NCI-H446 (cell line): ENCODE data around the gene PKM.

ENCODE experiments used
- DNase-seq, 2 experiments: peaks; one replicate each; lab custom pipeline; 2025; lab: John Stamatoyannopoulos, UW

Gene PKM

GRCh38 chr15:72200395-72201237 lies 30.4 kb downstream of the PKM start:
- DNase-seq = no peak

- DNase-seq = peak in 1 of 2 experiments; percentile 56
Observed at GRCh38 chr15:72199721-72200212, 31.2 kb downstream of the PKM start.

DNA sequence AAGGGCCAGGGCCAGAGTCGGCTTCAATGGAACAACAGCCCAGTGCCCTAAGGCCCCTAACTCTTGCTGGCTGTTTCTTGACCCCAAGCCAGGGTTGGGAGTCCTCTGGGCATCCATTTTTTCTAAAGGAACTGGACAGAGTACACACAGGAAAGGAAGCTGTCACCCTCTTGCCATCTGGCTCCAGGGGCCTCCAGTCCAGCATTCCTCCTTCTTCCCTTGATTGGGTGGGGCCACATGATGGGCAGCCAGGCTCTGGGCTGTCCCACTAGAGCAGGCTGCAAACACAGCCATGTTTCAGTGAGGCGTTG lies 31.8 kb downstream of the PKM start:
- no peak for DNase-seq

DNA sequence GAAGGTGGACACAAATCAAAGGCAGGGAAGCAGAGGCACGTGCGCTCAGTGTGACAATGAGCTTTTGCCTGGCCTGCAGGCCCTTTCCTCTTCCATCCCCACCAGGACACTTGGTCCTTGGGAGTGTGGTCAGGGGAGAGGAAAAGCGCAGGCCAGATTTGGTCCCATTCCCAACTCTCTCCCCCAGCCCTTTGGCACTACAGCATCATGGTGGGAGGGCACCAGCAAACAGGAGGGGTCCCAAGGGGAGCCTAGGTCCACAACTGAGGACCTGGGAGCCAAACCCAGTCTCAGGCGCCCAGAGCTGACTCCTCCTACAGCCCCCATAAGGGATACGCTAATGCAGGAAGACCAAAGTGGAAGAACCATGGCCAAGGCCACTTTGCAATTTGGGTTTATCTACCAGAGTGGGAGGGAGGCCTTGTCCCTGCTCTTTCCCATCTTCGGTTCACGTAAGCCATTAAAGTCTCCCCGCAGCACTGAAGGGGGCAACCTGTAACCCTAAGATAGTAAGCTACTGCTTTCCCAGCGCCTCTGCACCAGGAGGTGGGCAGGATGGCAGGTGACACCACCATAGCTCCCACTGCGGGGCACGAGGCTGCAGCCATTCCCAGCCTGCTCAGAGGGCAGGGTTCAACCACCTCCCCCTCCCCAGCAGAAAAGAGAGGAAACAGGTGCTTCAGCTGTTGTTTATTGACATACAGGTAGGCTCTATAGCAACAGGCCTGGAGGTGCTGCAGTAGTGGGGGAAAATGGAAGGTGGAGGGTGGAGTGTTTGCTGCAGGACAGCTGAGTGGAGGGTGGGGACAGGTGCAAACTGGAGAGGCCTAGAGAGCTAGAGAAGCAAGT lies 32.4 kb downstream of the PKM start:
- DNase-seq = no peak

DNA sequence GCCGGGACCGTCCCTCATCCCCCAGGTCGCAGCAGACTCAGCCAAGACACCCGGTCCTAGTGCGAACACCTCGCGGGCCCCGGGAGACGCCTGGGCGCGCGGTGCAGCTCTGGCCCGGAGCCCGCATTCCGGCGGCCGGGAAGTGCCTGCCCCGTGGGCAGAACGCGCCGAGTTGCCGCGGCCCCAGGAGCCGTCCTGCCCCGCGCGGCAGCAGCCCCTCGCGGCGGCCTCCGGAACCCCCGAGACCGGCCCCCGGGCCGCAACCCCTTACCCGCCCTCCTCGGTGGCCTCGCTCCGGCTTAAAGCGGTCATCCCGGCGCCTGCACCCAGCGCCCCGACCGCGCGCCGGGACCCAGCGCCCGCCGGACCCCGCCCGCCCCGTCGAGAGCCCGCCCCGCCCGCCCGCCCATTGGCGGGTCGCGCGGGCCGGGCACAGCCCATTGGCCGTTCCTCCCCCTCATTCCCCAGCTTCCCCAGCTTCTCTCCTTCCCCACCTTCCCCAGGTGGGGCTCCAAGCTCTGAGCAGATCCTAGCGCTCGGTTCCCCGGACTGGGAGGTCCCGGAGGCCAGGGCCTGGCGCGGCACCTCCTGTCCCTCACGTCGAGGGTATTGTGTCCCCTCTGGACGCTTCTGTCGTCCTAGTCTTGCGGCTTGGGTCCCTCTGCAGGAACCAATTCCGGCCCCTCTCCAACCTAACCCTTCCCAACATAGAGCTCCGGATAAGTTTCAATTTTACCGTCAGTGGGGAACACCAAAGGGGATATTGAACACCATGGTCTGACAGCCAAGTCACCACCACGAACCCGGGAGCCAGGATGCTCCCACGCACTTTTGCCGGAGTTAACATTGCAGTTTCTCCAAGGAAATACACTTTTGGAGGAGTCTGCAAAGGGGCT lies 33.3 kb downstream of the PKM start, which contains the start of gene GRAMD2A:
TSS of gene GRAMD2A (minus strand) at position 328 of the 896 bp plus-strand sequence.
- no peak for DNase-seq

GRCh38 chr15:72197041-72197459 lies 33.9 kb downstream of the PKM start:
- no peak for DNase-seq

- no peak for DNase-seq
Observed at GRCh38 chr15:72196409-72197040, 34.5 kb downstream of the PKM start.

DNA sequence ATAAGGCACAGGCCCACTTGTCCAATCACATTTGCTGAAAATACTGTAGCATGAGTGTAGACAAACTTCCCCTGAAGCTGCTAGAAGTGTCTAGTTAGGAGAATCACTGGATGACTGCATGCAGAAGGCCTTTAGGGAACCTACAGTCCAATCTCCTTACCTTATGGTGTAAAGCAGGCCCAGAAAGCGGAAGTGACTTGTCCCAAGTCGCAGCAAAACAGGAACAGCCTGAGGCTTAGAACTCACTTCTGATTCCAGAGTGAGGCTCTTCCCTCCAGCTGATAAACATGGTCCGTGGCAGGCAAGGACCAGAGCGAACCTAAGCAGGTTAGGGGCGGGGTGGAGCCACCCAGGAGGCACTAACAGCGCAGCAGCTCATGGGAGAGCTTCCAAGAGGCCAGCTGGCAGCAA lies 35.9 kb downstream of the PKM start:
- no peak for DNase-seq

GRCh38 chr15:72193836-72194396 lies 37.1 kb downstream of the PKM start:
- no peak for DNase-seq

DNA sequence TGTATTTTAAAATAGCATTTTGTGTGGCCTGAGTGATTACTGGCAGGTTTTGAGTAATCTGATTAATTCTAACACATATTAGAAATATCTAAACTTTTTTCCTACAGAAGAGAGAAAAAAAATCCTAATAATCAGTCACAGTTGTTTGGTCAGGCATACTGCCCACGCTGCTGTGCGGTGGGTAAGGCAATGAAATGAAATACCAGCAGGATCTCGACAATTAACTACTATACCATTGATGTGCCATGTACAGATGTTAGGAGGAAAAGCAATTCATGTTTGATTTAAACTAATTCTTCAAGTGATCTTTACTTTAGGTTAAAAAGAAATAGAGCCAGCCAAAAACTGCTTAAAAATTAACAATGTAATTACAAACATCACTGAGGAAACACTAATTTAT lies 38.6 kb downstream of the PKM start:
- DNase-seq = no peak

- DNase-seq = no peak
Observed at GRCh38 chr15:72189250-72189902, 41.6 kb downstream of the PKM start.

- no peak for DNase-seq
Observed at GRCh38 chr15:72184165-72184811, 46.7 kb downstream of the PKM start.

DNA sequence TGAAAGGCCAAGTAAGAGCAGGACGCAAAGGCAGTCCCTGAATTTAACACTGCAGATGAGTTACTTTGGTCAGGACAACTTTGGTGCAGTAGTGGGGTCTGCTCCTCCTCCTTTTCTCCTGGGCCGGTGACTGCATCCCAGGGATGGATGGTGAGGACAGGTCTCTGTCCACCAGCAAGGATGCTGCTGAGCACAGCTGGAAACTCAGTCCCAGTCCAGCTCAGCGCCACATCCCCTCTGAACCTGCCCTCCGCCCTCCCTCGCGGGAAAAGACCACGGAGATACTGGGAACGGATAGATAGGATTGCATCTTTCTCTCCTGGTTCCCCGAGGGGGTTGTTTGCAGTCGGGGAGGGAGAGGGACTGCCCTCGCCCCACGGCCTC lies 47.2 kb downstream of the PKM start:
- DNase-seq = no peak

- DNase-seq = no peak
Observed at GRCh38 chr15:72182673-72183072, 48.3 kb downstream of the PKM start.

GRCh38 chr15:72182244-72182643 lies 48.7 kb downstream of the PKM start:
- DNase-seq = no peak

DNA sequence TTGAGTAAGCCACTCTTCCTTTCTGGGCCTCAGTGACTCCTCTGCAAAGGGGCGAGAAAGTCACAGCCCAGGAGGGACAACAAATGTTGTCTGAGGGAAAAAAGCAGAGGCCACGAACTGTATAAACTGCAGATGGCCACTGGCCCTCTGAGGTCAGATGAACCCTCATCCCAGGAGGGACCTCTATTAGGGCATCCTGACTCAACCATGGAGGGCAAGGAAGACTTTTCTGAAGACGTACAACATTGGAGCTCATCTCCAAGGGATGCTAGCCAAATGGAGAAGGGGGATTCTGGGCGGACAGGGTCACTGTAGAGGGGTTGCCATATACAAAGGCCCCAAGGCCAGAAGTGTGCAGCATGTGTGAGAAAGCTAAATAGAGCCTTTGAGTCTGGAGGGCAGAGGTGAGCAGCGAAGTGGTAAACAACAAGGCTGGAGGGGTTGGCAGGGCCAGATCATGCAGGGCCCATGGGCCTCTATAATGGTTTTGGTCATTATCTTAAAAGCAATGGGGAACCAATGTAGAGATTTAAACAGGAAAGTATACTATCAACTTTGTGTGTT lies 50.1 kb downstream of the PKM start:
- no peak for DNase-seq

GRCh38 chr15:72179950-72180581 lies 50.9 kb downstream of the PKM start:
- no peak for DNase-seq

GRCh38 chr15:72178976-72179585 lies 51.9 kb downstream of the PKM start:
- DNase-seq = no peak

- DNase-seq = no peak
Observed at GRCh38 chr15:72176743-72177142, 54.2 kb downstream of the PKM start.
